ENCODE results near the gene PTPRK. TPM values are rescaled to one million over a fixed set of nuclear protein-coding genes. Genes with fewer than 3 reads are reported as not detected.

Gene PTPRK
- total and polyA plus RNA-seq, 2 donors: 26.7 to 134 TPM

GRCh38 chr6:128141932-128142331 is 378.5 kb downstream of the PTPRK start:
- Histone ChIP-seq H3K27ac (ENCODE audit: low read depth) (no peak overlapping the region), H3K4me3 (ENCODE audit: low read depth, low read length) (no peak overlapping the region), H3K36me3 (ENCODE audit: insufficient read depth) (no peaks in the 10 kb centered on the region), H3K4me1 (ENCODE audit: insufficient read depth) (no peaks in the 10 kb centered on the region)
- DNase-seq (ENCODE audit: extremely low spot score): no peak

GRCh38 chr6:128139519-128139918 is 380.9 kb downstream of the PTPRK start:
- WGBS: 42% methylated on average over 1 of the region's 1 CpG

GRCh38 chr6:128138694-128139093 is 381.7 kb downstream of the PTPRK start:
- H3K4me1 ChIP-seq (ENCODE audit: insufficient read depth): no peaks in the 10 kb centered on the region
- no peak for DNase-seq (ENCODE audit: extremely low spot score)
- H3K36me3 ChIP-seq (ENCODE audit: insufficient read depth): no peaks in the 10 kb centered on the region
- no peak overlapping the region for H3K4me3 ChIP-seq (ENCODE audit: low read depth, low read length)
- 100% methylated on average over 1 of the region's 1 CpG for WGBS
- no peak overlapping the region for H3K27ac ChIP-seq (ENCODE audit: low read depth)

More at GRCh38 chr6:128139519-128139918, 380.9 kb downstream of the PTPRK start:
- Histone ChIP-seq H3K4me3 (ENCODE audit: low read depth, low read length) (no peak overlapping the region), H3K4me1 (ENCODE audit: insufficient read depth) (no peaks in the 10 kb centered on the region), H3K36me3 (ENCODE audit: insufficient read depth) (no peaks in the 10 kb centered on the region), H3K27ac (ENCODE audit: low read depth) (no peak overlapping the region)
- DNase-seq (ENCODE audit: extremely low spot score): no peak

GRCh38 chr6:128135325-128135724 is 385.1 kb downstream of the PTPRK start:
- no peak overlapping the region for H3K27ac ChIP-seq (ENCODE audit: low read depth)
- no peak overlapping the region for H3K4me3 ChIP-seq (ENCODE audit: low read depth, low read length)
- H3K4me1 ChIP-seq (ENCODE audit: insufficient read depth): no peaks in the 10 kb centered on the region
- DNase-seq (ENCODE audit: extremely low spot score): no peak
- H3K36me3 ChIP-seq (ENCODE audit: insufficient read depth): no peaks in the 10 kb centered on the region

- WGBS: 22% methylated on average over 3 of the region's 3 CpGs
- no peaks in the 10 kb centered on the region for H3K36me3 ChIP-seq (ENCODE audit: insufficient read depth)
- no peak for DNase-seq (ENCODE audit: extremely low spot score)
- no peaks in the 10 kb centered on the region for H3K4me1 ChIP-seq (ENCODE audit: insufficient read depth)
- no peak overlapping the region for H3K4me3 ChIP-seq (ENCODE audit: low read depth, low read length)
- H3K27ac ChIP-seq (ENCODE audit: low read depth): no peak overlapping the region
Measured at GRCh38 chr6:128131566-128131965, 388.8 kb downstream of the PTPRK start.

- Histone ChIP-seq H3K36me3 (ENCODE audit: insufficient read depth) (no peaks in the 10 kb centered on the region), H3K4me1 (ENCODE audit: insufficient read depth) (no peaks in the 10 kb centered on the region), H3K4me3 (ENCODE audit: low read depth, low read length) (no peak overlapping the region), H3K27ac (ENCODE audit: low read depth) (no peak overlapping the region)
- WGBS: 84% methylated on average over 4 of the region's 4 CpGs
- DNase-seq (ENCODE audit: extremely low spot score): no peak
Measured at GRCh38 chr6:128131036-128131435, 389.4 kb downstream of the PTPRK start.

GRCh38 chr6:128129679-128130078 is 390.7 kb downstream of the PTPRK start:
- no peak for DNase-seq (ENCODE audit: extremely low spot score)
- Histone ChIP-seq H3K27ac (ENCODE audit: low read depth) (no peak overlapping the region), H3K36me3 (ENCODE audit: insufficient read depth) (no peaks in the 10 kb centered on the region), H3K4me3 (ENCODE audit: low read depth, low read length) (no peak overlapping the region), H3K4me1 (ENCODE audit: insufficient read depth) (no peaks in the 10 kb centered on the region)

GRCh38 chr6:128127650-128128049 is 392.7 kb downstream of the PTPRK start:
- DNase-seq (ENCODE audit: extremely low spot score): no peak
- 99% methylated on average over 1 of the region's 1 CpG for WGBS
- H3K4me1 ChIP-seq (ENCODE audit: insufficient read depth): no peaks in the 10 kb centered on the region
- H3K27ac ChIP-seq (ENCODE audit: low read depth): no peak overlapping the region
- H3K4me3 ChIP-seq (ENCODE audit: low read depth, low read length): no peak overlapping the region
- no peaks in the 10 kb centered on the region for H3K36me3 ChIP-seq (ENCODE audit: insufficient read depth)

- no peak for DNase-seq (ENCODE audit: extremely low spot score)
- Histone ChIP-seq H3K4me3 (ENCODE audit: low read depth, low read length) (no peak overlapping the region), H3K4me1 (ENCODE audit: insufficient read depth) (no peaks in the 10 kb centered on the region), H3K36me3 (ENCODE audit: insufficient read depth) (no peaks in the 10 kb centered on the region), H3K27ac (ENCODE audit: low read depth) (no peak overlapping the region)
- 82% methylated on average over 1 of the region's 1 CpG for WGBS
Measured at GRCh38 chr6:128124713-128125112, 395.7 kb downstream of the PTPRK start.

GRCh38 chr6:128121610-128122009 is 398.8 kb downstream of the PTPRK start:
- Histone ChIP-seq H3K4me1 (ENCODE audit: insufficient read depth) (no peaks in the 10 kb centered on the region), H3K27ac (ENCODE audit: low read depth) (no peak overlapping the region), H3K36me3 (ENCODE audit: insufficient read depth) (no peaks in the 10 kb centered on the region), H3K4me3 (ENCODE audit: low read depth, low read length) (no peak overlapping the region)
- DNase-seq (ENCODE audit: extremely low spot score): no peak
- 96% methylated on average over 2 of the region's 2 CpGs for WGBS

GRCh38 chr6:128121190-128121589 is 399.2 kb downstream of the PTPRK start:
- no peak for DNase-seq (ENCODE audit: extremely low spot score)
- no peaks in the 10 kb centered on the region for H3K36me3 ChIP-seq (ENCODE audit: insufficient read depth)
- H3K4me1 ChIP-seq (ENCODE audit: insufficient read depth): no peaks in the 10 kb centered on the region
- H3K27ac ChIP-seq (ENCODE audit: low read depth): no peak overlapping the region
- H3K4me3 ChIP-seq (ENCODE audit: low read depth, low read length): no peak overlapping the region

- no peaks in the 10 kb centered on the region for H3K4me1 ChIP-seq (ENCODE audit: insufficient read depth)
- no peak for DNase-seq (ENCODE audit: extremely low spot score)
- no peak overlapping the region for H3K4me3 ChIP-seq (ENCODE audit: low read depth, low read length)
- no peaks in the 10 kb centered on the region for H3K36me3 ChIP-seq (ENCODE audit: insufficient read depth)
- no peak overlapping the region for H3K27ac ChIP-seq (ENCODE audit: low read depth)
Measured at GRCh38 chr6:128118401-128118800, 402.0 kb downstream of the PTPRK start.

- Histone ChIP-seq H3K4me3 (ENCODE audit: low read depth, low read length) (no peak overlapping the region), H3K4me1 (ENCODE audit: insufficient read depth) (no peaks in the 10 kb centered on the region), H3K27ac (ENCODE audit: low read depth) (no peak overlapping the region), H3K36me3 (ENCODE audit: insufficient read depth) (no peaks in the 10 kb centered on the region)
- no peak for DNase-seq (ENCODE audit: extremely low spot score)
- 95% methylated on average over 3 of the region's 3 CpGs for WGBS
Measured at GRCh38 chr6:128117916-128118315, 402.5 kb downstream of the PTPRK start.

- Histone ChIP-seq H3K4me3 (ENCODE audit: low read depth, low read length) (no peak overlapping the region), H3K36me3 (ENCODE audit: insufficient read depth) (no peaks in the 10 kb centered on the region), H3K27ac (ENCODE audit: low read depth) (no peak overlapping the region), H3K4me1 (ENCODE audit: insufficient read depth) (no peaks in the 10 kb centered on the region)
- DNase-seq (ENCODE audit: extremely low spot score): no peak
- 98% methylated on average over 5 of the region's 5 CpGs for WGBS
Measured at GRCh38 chr6:128114164-128114563, 406.2 kb downstream of the PTPRK start.

- WGBS: 17% methylated on average over 2 of the region's 2 CpGs
- Histone ChIP-seq H3K4me3 (ENCODE audit: low read depth, low read length) (peak overlapping the region; percentile 14), H3K36me3 (ENCODE audit: insufficient read depth) (no peaks in the 10 kb centered on the region), H3K4me1 (ENCODE audit: insufficient read depth) (no peaks in the 10 kb centered on the region), H3K27ac (ENCODE audit: low read depth) (no peak overlapping the region)
- no peak for DNase-seq (ENCODE audit: extremely low spot score)
Measured at GRCh38 chr6:128112494-128112893, 407.9 kb downstream of the PTPRK start.

Measured in urinary bladder (tissue), 4 donors.